SK-N-SH treated with all-trans-retinoic acid at 6 μM for 48 hours (cell line): ENCODE results near the gene SLC37A1.

Experiments used
- ARNTL ChIP-seq: fragments of 450-650 bp; formaldehyde crosslinking; IDR thresholded peaks from 2 replicates; pipeline ENCODE4 v1.5.0; 2020; ENCODE audit warnings: low read depth, mild to moderate bottlenecking, moderate library complexity, borderline replicate concordance
- TF ChIP-seq, protein P1 (sequence below): fragments of 250-450 bp; sonication (Bioruptor Pico); IDR thresholded peaks from 2 replicates; pipeline ENCODE4 v1.8.0; 2020; ENCODE audit warnings: mild to moderate bottlenecking, moderate library complexity, borderline replicate concordance

DNA sequence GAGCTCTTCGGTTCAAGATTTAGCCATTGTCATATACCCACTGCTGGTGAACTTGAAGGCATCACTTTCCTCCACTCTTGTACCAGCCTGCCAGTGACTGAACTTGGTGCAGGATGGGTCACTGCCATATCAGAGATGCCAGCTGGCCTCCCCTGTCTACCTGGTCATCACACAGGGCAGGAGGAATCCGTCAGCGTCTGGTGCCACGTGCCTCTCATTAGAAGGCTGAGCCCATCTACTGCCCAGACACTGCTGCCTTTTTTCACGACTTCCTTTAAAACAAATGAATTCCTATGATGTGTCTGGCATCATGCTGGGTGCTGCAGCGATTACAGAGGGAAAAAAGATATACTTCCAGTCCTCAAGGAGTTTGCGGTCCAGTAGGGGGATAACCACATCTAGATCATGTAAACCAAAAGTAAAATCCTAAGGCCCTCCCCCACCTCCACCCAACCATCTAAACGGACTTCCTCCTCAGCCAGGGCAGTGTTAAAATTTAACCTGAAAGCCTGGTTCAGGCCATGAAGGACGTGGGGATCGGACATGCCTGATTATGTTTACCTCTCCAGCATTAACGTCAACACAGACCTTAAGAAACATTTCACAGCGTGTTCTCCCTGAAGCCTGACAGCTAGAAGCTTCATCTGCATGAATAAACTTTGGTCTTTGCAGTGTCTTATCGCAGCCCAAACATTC is 110.6 kb downstream of the SLC37A1 start:
- TF ChIP-seq ARNTL (CRISPR knock-in tag): no peak
- TF ChIP-seq, protein P1, sequence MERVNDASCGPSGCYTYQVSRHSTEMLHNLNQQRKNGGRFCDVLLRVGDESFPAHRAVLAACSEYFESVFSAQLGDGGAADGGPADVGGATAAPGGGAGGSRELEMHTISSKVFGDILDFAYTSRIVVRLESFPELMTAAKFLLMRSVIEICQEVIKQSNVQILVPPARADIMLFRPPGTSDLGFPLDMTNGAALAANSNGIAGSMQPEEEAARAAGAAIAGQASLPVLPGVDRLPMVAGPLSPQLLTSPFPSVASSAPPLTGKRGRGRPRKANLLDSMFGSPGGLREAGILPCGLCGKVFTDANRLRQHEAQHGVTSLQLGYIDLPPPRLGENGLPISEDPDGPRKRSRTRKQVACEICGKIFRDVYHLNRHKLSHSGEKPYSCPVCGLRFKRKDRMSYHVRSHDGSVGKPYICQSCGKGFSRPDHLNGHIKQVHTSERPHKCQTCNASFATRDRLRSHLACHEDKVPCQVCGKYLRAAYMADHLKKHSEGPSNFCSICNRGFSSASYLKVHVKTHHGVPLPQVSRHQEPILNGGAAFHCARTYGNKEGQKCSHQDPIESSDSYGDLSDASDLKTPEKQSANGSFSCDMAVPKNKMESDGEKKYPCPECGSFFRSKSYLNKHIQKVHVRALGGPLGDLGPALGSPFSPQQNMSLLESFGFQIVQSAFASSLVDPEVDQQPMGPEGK (CRISPR knock-in tag): no peak
